ENCODE data around the gene GNAO1. TPM values are rescaled to one million over a fixed set of nuclear protein-coding genes. Genes with fewer than 3 reads are reported as not detected.

The GNAO1 gene
- polyA plus RNA-seq, 1 experiment, result 0.01 TPM

GRCh38 chr16:56303066-56303715 is 111.9 kb downstream of the GNAO1 start:
- no peak for DNase-seq (ENCODE audit: low read depth, low spot score)
- ChIA-PET CTCF (interaction anchor here (3.5 kb wide), 1 partner anchor 15 kb away, joined by 25 read pairs; no protein-coding TSS in a partner anchor), POLR2A (no interaction called here)
- Histone ChIP-seq H3K27me3 (ENCODE audit: control insufficient read depth, insufficient read depth, low read length) (peaks cover 15% of the 10 kb centered on the region), H3K9me3 (ENCODE audit: control insufficient read depth, insufficient read depth, low read length) (no peaks in the 10 kb centered on the region), H3K4me3 (ENCODE audit: low read depth, low read length) (no peak overlapping the region), H3K27ac (ENCODE audit: low read depth, low read length) (no peak overlapping the region)
- TF ChIP-seq CTCF (IDR thresholded peaks at IDR 0.05; ENCODE audit: low read depth, low read length), result no peak

- ChIA-PET CTCF (interaction anchor here (0.7 kb wide), 1 partner anchor 1602 kb away, joined by 3 read pairs; no protein-coding TSS in a partner anchor), POLR2A (no interaction called here)
- no peaks in the 10 kb centered on the region for H3K9me3 ChIP-seq (ENCODE audit: control insufficient read depth, insufficient read depth, low read length)
- no peak overlapping the region for H3K4me3 ChIP-seq (ENCODE audit: low read depth, low read length)
- no peak overlapping the region for H3K27ac ChIP-seq (ENCODE audit: low read depth, low read length)
- TF ChIP-seq CTCF (IDR thresholded peaks at IDR 0.05; ENCODE audit: low read depth, low read length), result no peak
- H3K27me3 ChIP-seq (ENCODE audit: control insufficient read depth, insufficient read depth, low read length), result peaks cover 19% of the 10 kb centered on the region
- DNase-seq (ENCODE audit: low read depth, low spot score), result no peak
Measured at GRCh38 chr16:56303880-56304279, 112.6 kb downstream of the GNAO1 start.

DNA sequence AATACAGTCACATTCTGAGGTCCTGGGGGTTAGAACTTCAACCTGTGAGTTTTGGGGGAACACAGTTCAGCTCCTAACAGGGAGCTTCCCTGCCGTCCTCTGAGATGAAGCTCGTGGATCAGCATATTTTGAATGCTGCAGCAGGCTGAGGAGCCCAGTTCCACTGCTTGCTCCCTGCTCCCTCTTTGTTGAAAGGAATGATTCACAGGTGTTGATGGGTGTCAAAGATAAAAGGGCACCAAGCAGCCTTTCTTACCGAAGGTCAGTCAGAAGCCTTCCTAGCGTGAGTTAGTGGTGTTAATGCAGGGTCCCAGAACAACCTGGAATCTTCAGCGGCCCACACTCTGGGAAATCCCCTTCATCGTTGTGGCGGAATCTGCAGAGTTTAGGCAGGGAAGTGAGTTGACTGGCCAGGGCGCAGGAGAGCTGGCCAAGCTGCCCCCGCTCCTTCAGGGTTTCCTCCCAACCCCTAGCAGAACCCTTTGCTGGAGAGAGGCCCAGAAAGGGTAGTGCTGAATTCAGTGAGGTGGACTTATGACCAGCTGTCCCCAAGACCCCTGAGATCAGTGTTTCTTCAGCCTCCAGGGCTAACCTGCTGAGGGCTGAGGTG is 114.8 kb downstream of the GNAO1 start:
- no peak for DNase-seq (ENCODE audit: low read depth, low spot score)
- Histone ChIP-seq H3K4me3 (ENCODE audit: low read depth, low read length) (no peak overlapping the region), H3K27ac (ENCODE audit: low read depth, low read length) (no peak overlapping the region), H3K27me3 (ENCODE audit: control insufficient read depth, insufficient read depth, low read length) (peaks cover 19% of the 10 kb centered on the region), H3K9me3 (ENCODE audit: control insufficient read depth, insufficient read depth, low read length) (no peaks in the 10 kb centered on the region)
- ChIA-PET CTCF (interaction anchor here (5.2 kb wide), 1 partner anchor 13 kb away, joined by 35 read pairs; no protein-coding TSS in a partner anchor), POLR2A (no interaction called here)
- no peak for TF ChIP-seq CTCF (IDR thresholded peaks at IDR 0.05; ENCODE audit: low read depth, low read length)

DNA sequence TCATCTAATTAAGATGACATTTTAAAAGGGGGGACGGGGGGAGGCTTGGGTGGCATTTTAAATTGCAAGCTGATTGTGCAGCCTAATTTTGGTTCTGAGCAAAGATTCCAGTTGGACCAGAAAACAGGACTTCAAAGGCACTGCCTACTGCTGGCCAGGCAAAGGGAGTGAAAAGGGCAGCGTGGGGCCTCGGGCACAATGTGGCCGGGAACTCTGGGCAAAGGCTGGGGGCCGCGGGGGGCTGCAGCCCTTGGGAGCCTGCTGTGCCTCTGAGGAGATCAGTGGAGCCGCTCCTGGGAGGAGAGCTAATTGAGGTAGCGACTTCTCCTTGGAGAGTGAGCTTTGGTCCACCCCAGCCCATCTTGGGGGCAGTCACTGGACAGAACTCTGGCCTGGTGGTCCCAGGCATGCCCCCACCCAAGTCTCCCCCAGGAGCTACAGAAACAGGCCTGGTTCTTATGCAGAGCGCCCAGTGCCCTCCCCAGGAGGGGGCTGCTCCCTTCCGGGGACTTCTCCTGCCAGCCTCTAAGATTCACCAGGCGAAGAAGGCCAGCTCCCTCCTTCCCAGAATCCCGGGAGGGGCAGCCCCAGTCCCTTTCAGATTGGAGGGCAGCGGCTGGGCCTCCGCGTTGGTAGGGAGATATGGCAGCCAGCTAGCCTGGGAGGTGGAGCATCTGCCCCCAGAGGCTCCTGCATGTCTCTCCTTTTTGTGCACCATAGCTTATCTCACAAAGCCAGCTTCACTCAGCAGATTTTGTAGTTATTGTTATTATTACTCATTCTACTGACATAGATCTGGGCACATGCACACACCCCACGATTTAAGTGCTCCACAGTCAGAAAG is 115.6 kb downstream of the GNAO1 start:
- ChIA-PET CTCF (interaction anchor here (5.2 kb wide), 1 partner anchor 12 kb away, joined by 35 read pairs; no protein-coding TSS in a partner anchor), POLR2A (no interaction called here)
- Histone ChIP-seq H3K9me3 (ENCODE audit: control insufficient read depth, insufficient read depth, low read length) (no peaks in the 10 kb centered on the region; the same call in 1 of the 2 replicates), H3K27me3 (ENCODE audit: control insufficient read depth, insufficient read depth, low read length) (peaks cover 19% of the 10 kb centered on the region), H3K4me3 (ENCODE audit: low read depth, low read length) (no peak overlapping the region), H3K27ac (ENCODE audit: low read depth, low read length) (no peak overlapping the region)
- DNase-seq (ENCODE audit: low read depth, low spot score), result no peak
- TF ChIP-seq CTCF (IDR thresholded peaks at IDR 0.05; ENCODE audit: low read depth, low read length), result no peak

Data from AG04450 (cell line).